ENCODE measurements around the gene BAIAP2L1. TPM values are rescaled to one million over a fixed set of nuclear protein-coding genes. Genes with fewer than 3 reads are reported as not detected.

Gene BAIAP2L1
- total and polyA plus RNA-seq, 9 of the 15 experiments (the other 6 are each of a cell fraction or from before 2014, with no cell fraction given) = 4.2 to 29.8 (median 15.5) TPM

GRCh38 chr7:98420966-98421612, 20.2 kb upstream of the BAIAP2L1 start (continued):
- TF ChIP-seq JUN (IDR thresholded peaks at IDR 0.05; ENCODE audit: borderline replicate concordance, low read depth, low read length) (no peak), JUN (CRISPR knock-in tag; IDR thresholded peaks at IDR 0.05; ENCODE audit: borderline replicate concordance) (no peak), MAFK (IDR thresholded peaks at IDR 0.05; ENCODE audit: low read length) (0 out of 2 replicates have a peak, but pooled peaks have one; percentile 15), TARDBP (IDR thresholded peaks at IDR 0.05) (0 out of 2 replicates have a peak, but pooled peaks have one; percentile 46), XRCC5 (IDR thresholded peaks at IDR 0.05; ENCODE audit: low read depth, low read length) (peak; percentile 80; the same call in 1 of the 2 replicates), MITF (IDR thresholded peaks at IDR 0.05) (no peak), ZEB2 (IDR thresholded peaks at IDR 0.05) (peak; percentile 93), MGA (IDR thresholded peaks at IDR 0.05) (peak; percentile 53), STAG1 (CRISPR knock-in tag; IDR thresholded peaks at IDR 0.05; ENCODE audit: borderline replicate concordance) (peak; percentile 65; the same call in 1 of the 2 replicates)
- TF ChIP-seq, protein P1, sequence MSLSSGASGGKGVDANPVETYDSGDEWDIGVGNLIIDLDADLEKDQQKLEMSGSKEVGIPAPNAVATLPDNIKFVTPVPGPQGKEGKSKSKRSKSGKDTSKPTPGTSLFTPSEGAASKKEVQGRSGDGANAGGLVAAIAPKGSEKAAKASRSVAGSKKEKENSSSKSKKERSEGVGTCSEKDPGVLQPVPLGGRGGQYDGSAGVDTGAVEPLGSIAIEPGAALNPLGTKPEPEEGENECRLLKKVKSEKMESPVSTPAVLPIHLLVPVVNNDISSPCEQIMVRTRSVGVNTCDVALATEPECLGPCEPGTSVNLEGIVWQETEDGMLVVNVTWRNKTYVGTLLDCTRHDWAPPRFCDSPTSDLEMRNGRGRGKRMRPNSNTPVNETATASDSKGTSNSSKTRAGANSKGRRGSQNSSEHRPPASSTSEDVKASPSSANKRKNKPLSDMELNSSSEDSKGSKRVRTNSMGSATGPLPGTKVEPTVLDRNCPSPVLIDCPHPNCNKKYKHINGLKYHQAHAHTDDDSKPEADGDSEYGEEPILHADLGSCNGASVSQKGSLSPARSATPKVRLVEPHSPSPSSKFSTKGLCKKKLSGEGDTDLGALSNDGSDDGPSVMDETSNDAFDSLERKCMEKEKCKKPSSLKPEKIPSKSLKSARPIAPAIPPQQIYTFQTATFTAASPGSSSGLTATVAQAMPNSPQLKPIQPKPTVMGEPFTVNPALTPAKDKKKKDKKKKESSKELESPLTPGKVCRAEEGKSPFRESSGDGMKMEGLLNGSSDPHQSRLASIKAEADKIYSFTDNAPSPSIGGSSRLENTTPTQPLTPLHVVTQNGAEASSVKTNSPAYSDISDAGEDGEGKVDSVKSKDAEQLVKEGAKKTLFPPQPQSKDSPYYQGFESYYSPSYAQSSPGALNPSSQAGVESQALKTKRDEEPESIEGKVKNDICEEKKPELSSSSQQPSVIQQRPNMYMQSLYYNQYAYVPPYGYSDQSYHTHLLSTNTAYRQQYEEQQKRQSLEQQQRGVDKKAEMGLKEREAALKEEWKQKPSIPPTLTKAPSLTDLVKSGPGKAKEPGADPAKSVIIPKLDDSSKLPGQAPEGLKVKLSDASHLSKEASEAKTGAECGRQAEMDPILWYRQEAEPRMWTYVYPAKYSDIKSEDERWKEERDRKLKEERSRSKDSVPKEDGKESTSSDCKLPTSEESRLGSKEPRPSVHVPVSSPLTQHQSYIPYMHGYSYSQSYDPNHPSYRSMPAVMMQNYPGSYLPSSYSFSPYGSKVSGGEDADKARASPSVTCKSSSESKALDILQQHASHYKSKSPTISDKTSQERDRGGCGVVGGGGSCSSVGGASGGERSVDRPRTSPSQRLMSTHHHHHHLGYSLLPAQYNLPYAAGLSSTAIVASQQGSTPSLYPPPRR (CRISPR knock-in tag; IDR thresholded peaks at IDR 0.05; ENCODE audit: borderline replicate concordance) = no peak
